Endothelial cell of umbilical vein (primary cell): ENCODE data around the gene DUSP15. TPM values are rescaled to one million over a fixed set of nuclear protein-coding genes. Genes with fewer than 3 reads are reported as not detected.
A peak's percentile ranks its signal among the peaks of the same experiment; 100 is the strongest.

Experiments used
- BruUV-seq: library from RNA; stranded (reverse); fragments of 400-500 nt; replicated peaks from 2 replicates; lab custom pipeline; 2021; lab: Mats Ljungman, UMichigan
- CTCF ChIA-PET: fragments of 300-600, 350-600 bp; sonication (Branson Sonifier 250); formaldehyde crosslinking; loops from one replicate; lab custom pipeline; 2021; ENCODE audit warnings: antibody characterized with exemption, inconsistent platforms; lab: Charles Lee
- POLR2A ChIA-PET: fragments of 300-600, 350-600 bp; sonication (Branson Sonifier 250); formaldehyde crosslinking; loops from one replicate; lab custom pipeline; 2021; ENCODE audit warnings: antibody characterized with exemption, inconsistent platforms; lab: Charles Lee
- DNase-seq: peaks from one replicate; pipeline ENCODE4 v3.0.0-alpha.2; 2011; ENCODE audit warnings: low read depth, low spot score
- FAIRE-seq: peaks from 2 replicates; lab custom pipeline; 2011; peaks lifted over from hg19 to GRCh38; lab: Jason Lieb, UNC
- H2AFZ ChIP-seq: 2 replicates; pipeline ENCODE4 v1.6.0; 2012; ENCODE audit warnings: low read depth, low read length, control low read depth, inconsistent platforms
- H3K27ac ChIP-seq: 2 replicates; pipeline ENCODE4 v1.5.1; 2011; ENCODE audit warnings: low read depth, mild to moderate bottlenecking, control low read depth, low read length, moderate library complexity; ENCODE audit not compliant: insufficient read depth
- H3K27me3 ChIP-seq, 2 experiments: 2 replicates each; pipeline versions ENCODE4 v1.6.0 to v1.6.1; 2011; ENCODE audit warnings: low read length in 2 of 2, mixed read lengths in 1 of 2; ENCODE audit not compliant: control insufficient read depth in 2 of 2, insufficient read depth in 2 of 2
- H3K36me3 ChIP-seq, 2 experiments: 2 replicates in 1 of 2; 3 replicates in 1 of 2; pipeline ENCODE4 v1.5.1; 2011; ENCODE audit warnings: low read length in 2 of 2, mild to moderate bottlenecking in 1 of 2, moderate library complexity in 1 of 2; ENCODE audit not compliant: control insufficient read depth in 2 of 2, insufficient read depth in 2 of 2; ENCODE audit errors: extremely low read depth in 1 of 2
- H3K4me1 ChIP-seq: 3 replicates; pipeline ENCODE4 v1.5.1; 2011; ENCODE audit warnings: mild to moderate bottlenecking, low read length; ENCODE audit not compliant: control insufficient read depth, insufficient read depth; ENCODE audit errors: extremely low read depth
- H3K4me2 ChIP-seq: 2 replicates; pipeline ENCODE4 v1.6.1; 2011; ENCODE audit warnings: low read length, control low read depth, mixed read lengths; ENCODE audit not compliant: insufficient read depth
- H3K4me3 ChIP-seq, 3 experiments: fragments of 200-600 bp in 1 of 3; sonication (generic), shearing (Covaris generic) in 1 of 3; replicated peaks in 1 of 3; 2 replicates each; pipeline ENCODE4 v1.5.1; 2011 to 2016; ENCODE audit warnings: control low read depth in 3 of 3, low read length in 3 of 3, mild to moderate bottlenecking in 2 of 3, inconsistent platforms in 1 of 3, low read depth in 1 of 3, moderate library complexity in 1 of 3; ENCODE audit not compliant: insufficient read depth in 1 of 3
- H3K79me2 ChIP-seq: 2 replicates; pipeline ENCODE4 v1.6.0; 2012; ENCODE audit warnings: low read length, inconsistent platforms; ENCODE audit not compliant: control insufficient read depth, insufficient read depth
- H3K9ac ChIP-seq: replicated peaks from 2 replicates; pipeline ENCODE3; 2011; ENCODE audit warnings: low read length, control low read depth; ENCODE audit not compliant: insufficient read depth; ENCODE audit errors: extremely low read depth
- H3K9me1 ChIP-seq: replicated peaks from 3 replicates; pipeline ENCODE4 v1.6.0; 2011; ENCODE audit warnings: mild to moderate bottlenecking, low read length; ENCODE audit not compliant: control insufficient read depth, insufficient read depth; ENCODE audit errors: extremely low read depth
- H3K9me3 ChIP-seq: replicated peaks from 2 replicates; pipeline ENCODE4 v1.5.1; 2012; ENCODE audit warnings: low read length, inconsistent platforms; ENCODE audit not compliant: control insufficient read depth, insufficient read depth
- H4K20me1 ChIP-seq: replicated peaks from 2 replicates; pipeline ENCODE3; 2011; ENCODE audit warnings: mild to moderate bottlenecking, low read length; ENCODE audit not compliant: control insufficient read depth, insufficient read depth; ENCODE audit errors: extremely low read depth
- EZH2 ChIP-seq: IDR thresholded peaks from 2 replicates; pipeline ENCODE4 v1.6.1; 2012; ENCODE audit warnings: borderline replicate concordance, low read depth, mild to moderate bottlenecking, moderate library complexity, low read length, inconsistent platforms; ENCODE audit not compliant: severe bottlenecking
- FOS ChIP-seq: IDR thresholded peaks from 2 replicates; pipeline ENCODE4 v1.6.1; 2011; ENCODE audit warnings: mild to moderate bottlenecking, low read length, moderate library complexity, borderline replicate concordance; ENCODE audit not compliant: insufficient read depth
- MYC ChIP-seq: IDR thresholded peaks from one replicate; pipeline ENCODE4 v1.6.1; 2011; ENCODE audit warnings: mild to moderate bottlenecking, low read depth, low read length
- POLR2A ChIP-seq: IDR thresholded peaks from 2 replicates; pipeline ENCODE4 v1.6.1; 2012; ENCODE audit warnings: low read depth, mild to moderate bottlenecking, control low read depth, low read length
- POLR2AphosphoS5 ChIP-seq: IDR thresholded peaks from 2 replicates; pipeline ENCODE4 v1.6.1; 2012; ENCODE audit warnings: low read depth, mild to moderate bottlenecking, control low read depth, low read length, moderate library complexity; ENCODE audit not compliant: insufficient read depth
- dilution Hi-C: fragments of 300-500 bp; cut with MboI; formaldehyde crosslinking; loops from one replicate; pipeline ENCODE4 v1.15.0; 2019; ENCODE audit warnings: low sequenced_read_pairs; ENCODE audit not compliant: extremely low pct_ligation_motif_present
- intact Hi-C: fragments of 100-400 bp; cut with micrococcal nuclease; formaldehyde crosslinking; loops from one replicate; pipeline ENCODE4 v1.10.0; 2022
- polyA plus RNA-seq, 4 experiments: library from polyadenylated mRNA; depleted of rRNA in 3 of 4; stranded (reverse) in 3 of 4; unstranded in 1 of 4; fragments of >200 nt; gene quantifications; 2 replicates each; pipeline versions ENCODE4 v1.2.1 to v1.2.3, GENCODE V29; 2011 to 2012; ENCODE audit warnings: missing spikeins in 1 of 4
- total RNA-seq: library from RNA; stranded (reverse); gene quantifications from 2 replicates; pipeline ENCODE4 v1.2.3, GENCODE V29; 2021
- TF ChIP-seq, protein P1 (sequence below), 2 donors: IDR thresholded peaks; 1 replicate in 1 of 2; 2 replicates in 1 of 2; pipeline ENCODE4 v1.5.1; 2011; ENCODE audit warnings: low read length in 2 of 2, mild to moderate bottlenecking in 2 of 2, moderate library complexity in 2 of 2, control low read depth in 1 of 2, inconsistent platforms in 1 of 2, low read depth in 1 of 2; ENCODE audit not compliant: insufficient read depth in 1 of 2; ENCODE audit errors: extremely low read depth in 1 of 2

DUSP15 gene
- total and polyA plus RNA-seq, 2 donors (not counting 3 experiments of a cell fraction or from before 2014, with no cell fraction given) = 0.33 TPM; not detected in 1

GRCh38 chr20:31840906-31841816 lies 29.2 kb downstream of the DUSP15 start:
- intact Hi-C loops = no loop called here
- peaks cover 48% of the 10 kb centered on the region for H3K4me1 ChIP-seq
- no peak for TF ChIP-seq POLR2A
- TF ChIP-seq FOS = no peak
- TF ChIP-seq POLR2AphosphoS5 = no peak
- no peak for TF ChIP-seq EZH2
- no peak for TF ChIP-seq MYC
- TF ChIP-seq, protein P1, sequence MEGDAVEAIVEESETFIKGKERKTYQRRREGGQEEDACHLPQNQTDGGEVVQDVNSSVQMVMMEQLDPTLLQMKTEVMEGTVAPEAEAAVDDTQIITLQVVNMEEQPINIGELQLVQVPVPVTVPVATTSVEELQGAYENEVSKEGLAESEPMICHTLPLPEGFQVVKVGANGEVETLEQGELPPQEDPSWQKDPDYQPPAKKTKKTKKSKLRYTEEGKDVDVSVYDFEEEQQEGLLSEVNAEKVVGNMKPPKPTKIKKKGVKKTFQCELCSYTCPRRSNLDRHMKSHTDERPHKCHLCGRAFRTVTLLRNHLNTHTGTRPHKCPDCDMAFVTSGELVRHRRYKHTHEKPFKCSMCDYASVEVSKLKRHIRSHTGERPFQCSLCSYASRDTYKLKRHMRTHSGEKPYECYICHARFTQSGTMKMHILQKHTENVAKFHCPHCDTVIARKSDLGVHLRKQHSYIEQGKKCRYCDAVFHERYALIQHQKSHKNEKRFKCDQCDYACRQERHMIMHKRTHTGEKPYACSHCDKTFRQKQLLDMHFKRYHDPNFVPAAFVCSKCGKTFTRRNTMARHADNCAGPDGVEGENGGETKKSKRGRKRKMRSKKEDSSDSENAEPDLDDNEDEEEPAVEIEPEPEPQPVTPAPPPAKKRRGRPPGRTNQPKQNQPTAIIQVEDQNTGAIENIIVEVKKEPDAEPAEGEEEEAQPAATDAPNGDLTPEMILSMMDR (IDR thresholded peaks at IDR 0.05; ENCODE audit: extremely low read depth in 1 of 2, insufficient read depth in 1 of 2, low read depth in 1 of 2, low read length in 2 of 2) = no peak
- POLR2A ChIA-PET = no interaction called here
- no TSS peak for BruUV-seq
- FAIRE-seq (no peak), DNase-seq (no peak)
- no peak overlapping the region for H3K4me2 ChIP-seq
- CTCF ChIA-PET = interaction anchor here (18.2 kb wide), 1 partner anchor 13 kb away, joined by 619 read pairs; the partner anchor contains the start of gene MYLK2
- no peaks in the 10 kb centered on the region for H4K20me1 ChIP-seq
- no peak overlapping the region for H3K4me3 ChIP-seq
- peak overlapping the region; percentile 64 for H3K27ac ChIP-seq
- no peaks in the 10 kb centered on the region for H3K79me2 ChIP-seq
- H3K27me3 ChIP-seq = no peaks in the 10 kb centered on the region
- H3K36me3 ChIP-seq = no peaks in the 10 kb centered on the region
- no peak overlapping the region for H2AFZ ChIP-seq
- H3K9me3 ChIP-seq = no peaks in the 10 kb centered on the region
- dilution Hi-C loops = no loop called here
- no peaks in the 10 kb centered on the region for H3K9me1 ChIP-seq
- no peak overlapping the region for H3K9ac ChIP-seq
